GM12878 (cell line): ENCODE data around the gene PAX7.

Experiments used
- EGR1 ChIP-seq, 2 experiments: IDR thresholded peaks; 1 replicate in 1 of 2; 2 replicates in 1 of 2; pipeline ENCODE4 v1.6.1; 2011 to 2012; ENCODE audit warnings: low read depth in 2 of 2, low read length in 2 of 2, borderline replicate concordance in 1 of 2, mild to moderate bottlenecking in 1 of 2, moderate library complexity in 1 of 2
- NFXL1 ChIP-seq: fragments of 450-650 bp; IDR thresholded peaks from 2 replicates; pipeline ENCODE4 v1.6.1; 2017; ENCODE audit warnings: antibody characterized with exemption, mild to moderate bottlenecking, borderline replicate concordance
- SIX5 ChIP-seq: IDR thresholded peaks from 2 replicates; pipeline ENCODE4 v1.6.1; 2011; ENCODE audit warnings: mild to moderate bottlenecking, low read depth, low read length, moderate library complexity; ENCODE audit not compliant: severe bottlenecking
- TF ChIP-seq, protein P1 (sequence below), 3 experiments: IDR thresholded peaks in 2 of 3; conservative IDR thresholded peaks in 1 of 3; 2 replicates each; pipeline ENCODE4 v1.5.1; 2011; ENCODE audit warnings: low read depth in 3 of 3, low read length in 3 of 3, mild to moderate bottlenecking in 3 of 3, control low read depth in 2 of 3, moderate library complexity in 2 of 3, inconsistent platforms in 1 of 3, mixed read lengths in 1 of 3; ENCODE audit not compliant: control insufficient read depth in 2 of 3, insufficient read depth in 1 of 3; ENCODE audit errors: extremely low read depth in 1 of 3

DNA sequence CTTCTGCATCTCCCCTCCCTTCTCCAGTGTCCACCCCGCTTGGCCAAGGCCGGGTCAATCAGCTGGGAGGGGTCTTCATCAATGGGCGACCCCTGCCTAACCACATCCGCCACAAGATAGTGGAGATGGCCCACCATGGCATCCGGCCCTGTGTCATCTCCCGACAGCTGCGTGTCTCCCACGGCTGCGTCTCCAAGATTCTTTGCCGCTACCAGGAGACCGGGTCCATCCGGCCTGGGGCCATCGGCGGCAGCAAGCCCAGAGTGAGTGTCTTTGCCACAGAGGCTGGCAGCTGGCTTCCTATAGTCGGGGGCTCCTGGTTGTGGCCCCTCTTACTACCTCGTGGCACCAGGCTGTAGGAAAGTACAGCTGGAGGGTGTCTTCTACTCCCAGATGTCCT, 3.6 kb downstream of the PAX7 start:
- TF ChIP-seq, protein P1, sequence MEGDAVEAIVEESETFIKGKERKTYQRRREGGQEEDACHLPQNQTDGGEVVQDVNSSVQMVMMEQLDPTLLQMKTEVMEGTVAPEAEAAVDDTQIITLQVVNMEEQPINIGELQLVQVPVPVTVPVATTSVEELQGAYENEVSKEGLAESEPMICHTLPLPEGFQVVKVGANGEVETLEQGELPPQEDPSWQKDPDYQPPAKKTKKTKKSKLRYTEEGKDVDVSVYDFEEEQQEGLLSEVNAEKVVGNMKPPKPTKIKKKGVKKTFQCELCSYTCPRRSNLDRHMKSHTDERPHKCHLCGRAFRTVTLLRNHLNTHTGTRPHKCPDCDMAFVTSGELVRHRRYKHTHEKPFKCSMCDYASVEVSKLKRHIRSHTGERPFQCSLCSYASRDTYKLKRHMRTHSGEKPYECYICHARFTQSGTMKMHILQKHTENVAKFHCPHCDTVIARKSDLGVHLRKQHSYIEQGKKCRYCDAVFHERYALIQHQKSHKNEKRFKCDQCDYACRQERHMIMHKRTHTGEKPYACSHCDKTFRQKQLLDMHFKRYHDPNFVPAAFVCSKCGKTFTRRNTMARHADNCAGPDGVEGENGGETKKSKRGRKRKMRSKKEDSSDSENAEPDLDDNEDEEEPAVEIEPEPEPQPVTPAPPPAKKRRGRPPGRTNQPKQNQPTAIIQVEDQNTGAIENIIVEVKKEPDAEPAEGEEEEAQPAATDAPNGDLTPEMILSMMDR (IDR thresholded peaks at IDR 0.05 in 2 of 3, conservative IDR thresholded peaks at IDR 0.05 in 1 of 3; ENCODE audit: control insufficient read depth in 2 of 3, extremely low read depth in 1 of 3, insufficient read depth in 1 of 3, low read depth in 3 of 3, low read length in 3 of 3): no peak
- TF ChIP-seq SIX5 (no peak), EGR1 (IDR thresholded peaks at IDR 0.05; ENCODE audit: borderline replicate concordance in 1 of 2, low read depth in 2 of 2, low read length in 2 of 2) (no peak), NFXL1 (no peak)
